ENCODE measurements around the gene MAP7D3.

- no peak for TF ChIP-seq CTCF (tag by site-specific recombination; IDR thresholded peaks at IDR 0.05)
- no peak for TF ChIP-seq ZBTB21 (tag by site-specific recombination; IDR thresholded peaks at IDR 0.05)
- no peak for TF ChIP-seq ZSCAN5A (tag by site-specific recombination; IDR thresholded peaks at IDR 0.05)
- no peak for TF ChIP-seq ZNF571 (tag by site-specific recombination; IDR thresholded peaks at IDR 0.05)
- no peak for TF ChIP-seq ZBTB1 (tag by site-specific recombination; IDR thresholded peaks at IDR 0.05)
- no peak for TF ChIP-seq TCF7L2 (IDR thresholded peaks at IDR 0.05; ENCODE audit: borderline replicate concordance, low read depth, low read length)
- no peak for TF ChIP-seq ZNF473 (tag by site-specific recombination; IDR thresholded peaks at IDR 0.05)
- TF ChIP-seq ZNF292 (tag by site-specific recombination; IDR thresholded peaks at IDR 0.05; ENCODE audit: borderline replicate concordance, low read depth) = no peak
- TF ChIP-seq ZNF211 (tag by site-specific recombination; IDR thresholded peaks at IDR 0.05; ENCODE audit: low read depth) = no peak
- TF ChIP-seq ZNF175 (tag by site-specific recombination; IDR thresholded peaks at IDR 0.05) = no peak
- TF ChIP-seq TRIM28 (IDR thresholded peaks at IDR 0.05; ENCODE audit: borderline replicate concordance, low read length) = no peak
- no peak for TF ChIP-seq ZNF24 (tag by site-specific recombination; IDR thresholded peaks at IDR 0.05)
Measured at GRCh38 chrX:136182414-136182813, 68.8 kb downstream of the MAP7D3 start.

Measured in HEK293 (cell line).